T-cell (primary cell): ENCODE results near the gene MMEL1. TPM values are rescaled to one million over a fixed set of nuclear protein-coding genes. Genes with fewer than 3 reads are reported as not detected.
A peak's percentile ranks its signal among the peaks of the same experiment; 100 is the strongest.

Experiments
- ATAC-seq, 4 experiments: fragments of 200-7000 bp in 3 of 4; fragments of 150-1000 bp in 1 of 4; cut with Tn5 transposase; replicated peaks in 1 of 4; 1 replicate in 3 of 4; 2 replicates in 1 of 4; pipeline ENCODE4 v1.10.0; 2021; ENCODE audit warnings: moderate library complexity in 3 of 4, mild to moderate bottlenecking in 2 of 4, moderate number of reproducible peaks in 1 of 4
- CTCF ChIA-PET, 2 donors: fragments of 300-600 bp; sonication (Branson Sonifier 250); formaldehyde crosslinking; loops; one replicate each; lab custom pipeline; 2022; ENCODE audit warnings: antibody characterized with exemption in 2 of 2; lab: Charles Lee
- POLR2A ChIA-PET, 2 donors: fragments of 300-600 bp; sonication (Branson Sonifier 250); formaldehyde crosslinking; loops; one replicate each; lab custom pipeline; 2022; ENCODE audit warnings: antibody characterized with exemption in 2 of 2; lab: Charles Lee
- DNase-seq, 35 experiments: peaks; one replicate each; pipeline versions ENCODE4 v3.0.0 to v3.0.0-alpha.2; 2013 to 2023
- H3K27ac ChIP-seq: one replicate; pipeline ENCODE4 v1.5.1; 2013; ENCODE audit warnings: low read length
- H3K27me3 ChIP-seq, 2 experiments: replicated peaks in 1 of 2; 1 replicate in 1 of 2; 2 replicates in 1 of 2; pipeline versions ENCODE4 v1.6.1 to v1.7.0; 2013; ENCODE audit warnings: low read length in 1 of 2, mixed read lengths in 1 of 2; ENCODE audit not compliant: control insufficient read depth in 2 of 2, insufficient read depth in 2 of 2; ENCODE audit errors: extremely low read depth in 1 of 2
- H3K36me3 ChIP-seq, 2 donors: 1 replicate in 1 of 2; 2 replicates in 1 of 2; pipeline versions ENCODE4 v1.6.1 to v1.7.0; 2013; ENCODE audit warnings: low read length in 1 of 2; ENCODE audit not compliant: control insufficient read depth in 2 of 2, insufficient read depth in 1 of 2; ENCODE audit errors: extremely low read depth in 1 of 2
- H3K4me1 ChIP-seq, 2 experiments: 1 replicate in 1 of 2; 2 replicates in 1 of 2; pipeline versions ENCODE4 v1.6.1 to v1.7.0; 2013; ENCODE audit warnings: low read length in 2 of 2, mixed read lengths in 1 of 2; ENCODE audit not compliant: insufficient read depth in 2 of 2, control insufficient read depth in 1 of 2; ENCODE audit errors: extremely low read depth in 1 of 2
- H3K4me3 ChIP-seq, 2 donors: 1 replicate in 1 of 2; 2 replicates in 1 of 2; pipeline versions ENCODE4 v1.5.1 to v1.7.0; 2013; ENCODE audit warnings: mild to moderate bottlenecking in 2 of 2, low read length in 1 of 2, moderate library complexity in 1 of 2; ENCODE audit not compliant: control insufficient read depth in 1 of 2; ENCODE audit errors: extremely low read depth in 1 of 2
- H3K9me3 ChIP-seq: 2 replicates; pipeline ENCODE4 v1.7.0; 2013
- H3K27ac Mint-ChIP-seq, 2 donors: one replicate each; pipeline ENCODE4 v1.8.0; 2020 to 2021; ENCODE audit warnings: mild to moderate bottlenecking in 2 of 2, mixed read lengths in 2 of 2
- H3K27me3 Mint-ChIP-seq, 2 donors: one replicate each; pipeline ENCODE4 v1.8.0; 2021 to 2022; ENCODE audit warnings: mixed read lengths in 2 of 2
- H3K36me3 Mint-ChIP-seq: one replicate; pipeline ENCODE4 v1.8.0; 2021; ENCODE audit warnings: mixed read lengths
- H3K4me1 Mint-ChIP-seq, 3 donors: one replicate each; pipeline ENCODE4 v1.8.0; 2020 to 2022; ENCODE audit warnings: mixed read lengths in 3 of 3, mild to moderate bottlenecking in 1 of 3
- H3K4me3 Mint-ChIP-seq, 3 donors: one replicate each; pipeline ENCODE4 v1.8.0; 2020 to 2022; ENCODE audit warnings: mild to moderate bottlenecking in 3 of 3, mixed read lengths in 3 of 3, moderate library complexity in 3 of 3
- H3K9me3 Mint-ChIP-seq, 3 donors: one replicate each; pipeline ENCODE4 v1.8.0; 2020 to 2022; ENCODE audit warnings: mixed read lengths in 3 of 3
- WGBS: methylation state at CpG from one replicate; pipeline ENCODE4 v1.1.5; 2013; ENCODE audit warnings: missing lambda C conversion rate; ENCODE audit not compliant: insufficient coverage; 5-methylcytosine and 5-hydroxymethylcytosine counted together
- total RNA-seq, 35 experiments: library from RNA in 6 of 35; stranded (reverse) in 6 of 35; fragments of 120-200 nt in 1 of 35; gene quantifications; one replicate each; pipeline versions ENCODE4 v1.2.1 to v1.2.4 and lab custom pipeline; 2013 to 2026

The MMEL1 gene
- total RNA-seq, 5 donors from 2014 or later (not counting 1 experiment from before 2014, with no cell fraction given): 0.72 to 3.3 (median 1.0) TPM

- no peaks in the 10 kb centered on the region for H3K9me3 ChIP-seq
Observed at GRCh38 chr1:2594641-2595131, 38.1 kb downstream of the MMEL1 start.

GRCh38 chr1:2594001-2594640, 38.7 kb downstream of the MMEL1 start:
- H3K4me3 Mint-ChIP-seq: no peak overlapping the region
- H3K4me3 ChIP-seq: no peak overlapping the region
- peaks cover 0 to 8% (median 0%) of the 10 kb centered on the region in 3 donors for H3K4me1 Mint-ChIP-seq
- ChIA-PET CTCF (no interaction called here), POLR2A (no interaction called here)
- H3K27ac Mint-ChIP-seq: no peak overlapping the region
- ATAC-seq: no peak
- H3K27me3 Mint-ChIP-seq: peaks cover 0 to 5% of the 10 kb centered on the region in 2 donors
- H3K36me3 Mint-ChIP-seq: no peaks in the 10 kb centered on the region
- H3K36me3 ChIP-seq: peaks cover 0 to 5% of the 10 kb centered on the region in 2 donors
- H3K27ac ChIP-seq: no peak overlapping the region
- no peak for DNase-seq
- H3K27me3 ChIP-seq: peaks cover 0 to 41% of the 10 kb centered on the region in 2 experiments
- no peaks in the 10 kb centered on the region for H3K9me3 ChIP-seq
- WGBS: 78% methylated on average over 16 of the region's 20 CpGs
- H3K9me3 Mint-ChIP-seq: peaks cover 0 to 5% (median 0%) of the 10 kb centered on the region in 3 donors
- peaks cover 0 to 14% of the 10 kb centered on the region in 2 experiments for H3K4me1 ChIP-seq

More at GRCh38 chr1:2594641-2595131, 38.1 kb downstream of the MMEL1 start:
- H3K36me3 Mint-ChIP-seq: no peaks in the 10 kb centered on the region
- H3K27ac ChIP-seq: no peak overlapping the region
- ChIA-PET POLR2A (no interaction called here), CTCF (no interaction called here)
- peaks cover 0 to 5% of the 10 kb centered on the region in 2 donors for H3K27me3 Mint-ChIP-seq
- H3K4me1 ChIP-seq: peaks cover 0 to 14% of the 10 kb centered on the region in 2 experiments
- DNase-seq: no peak
- ATAC-seq: no peak
- H3K36me3 ChIP-seq: no peaks in the 10 kb centered on the region
- H3K4me1 Mint-ChIP-seq: peaks cover 0 to 8% (median 0%) of the 10 kb centered on the region in 3 donors
- peaks cover 0 to 5% (median 0%) of the 10 kb centered on the region in 3 donors for H3K9me3 Mint-ChIP-seq
- H3K27me3 ChIP-seq: peaks cover 0 to 41% of the 10 kb centered on the region in 2 experiments
- no peak overlapping the region for H3K4me3 ChIP-seq
- WGBS: 80% methylated on average over 9 of the region's 17 CpGs
- H3K27ac Mint-ChIP-seq: no peak overlapping the region
- no peak overlapping the region for H3K4me3 Mint-ChIP-seq

- Mint-ChIP-seq H3K27ac (no peak overlapping the region), H3K27me3 (peaks cover 0 to 5% of the 10 kb centered on the region in 2 donors), H3K4me1 (peaks cover 0 to 12% (median 1%) of the 10 kb centered on the region in 3 donors), H3K9me3 (peaks cover 0 to under 1% (median 0%) of the 10 kb centered on the region in 3 donors), H3K36me3 (no peaks in the 10 kb centered on the region), H3K4me3 (no peak overlapping the region)
- peaks cover 0 to 18% of the 10 kb centered on the region in 2 experiments for H3K4me1 ChIP-seq
- no peaks in the 10 kb centered on the region for H3K9me3 ChIP-seq
- ChIA-PET POLR2A (no interaction called here), CTCF (no interaction called here)
- H3K27ac ChIP-seq: no peak overlapping the region
- 71% methylated on average over 14 of the region's 26 CpGs for WGBS
- ATAC-seq (no peak), DNase-seq (no peak)
- no peak overlapping the region for H3K4me3 ChIP-seq
- H3K36me3 ChIP-seq: peaks cover 0 to 6% of the 10 kb centered on the region in 2 donors
- H3K27me3 ChIP-seq: peaks cover 0 to 41% of the 10 kb centered on the region in 2 experiments
Observed at GRCh38 chr1:2593251-2593878, 39.5 kb downstream of the MMEL1 start.

DNA sequence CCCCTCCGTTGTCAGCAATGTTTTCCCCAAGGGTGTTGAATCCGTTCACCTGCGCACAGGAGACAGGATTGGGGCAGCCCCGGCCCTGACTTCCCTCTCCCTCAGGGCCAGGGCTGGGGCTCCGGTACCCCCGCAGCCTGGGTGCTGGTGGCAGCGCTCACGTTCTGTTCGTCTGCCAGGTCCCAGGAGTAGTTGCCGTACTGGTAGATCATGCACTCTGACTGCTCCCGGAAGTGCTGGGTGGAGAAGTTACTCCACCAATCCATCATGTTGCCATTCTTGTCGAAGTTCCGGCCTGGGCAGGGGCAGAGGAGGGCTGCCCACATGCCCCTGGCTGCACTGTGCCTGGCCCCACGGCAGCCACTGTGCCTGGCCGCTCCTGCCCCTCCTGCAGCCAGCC, 40.1 kb downstream of the MMEL1 start:
- WGBS: 68% methylated on average over 14 of the region's 15 CpGs
- Mint-ChIP-seq H3K27ac (no peak overlapping the region), H3K27me3 (peaks cover 0 to 2% of the 10 kb centered on the region in 2 donors), H3K4me3 (peak overlapping the region in 1 of 3 donors; percentile 51), H3K4me1 (peaks cover 0 to 15% (median 2%) of the 10 kb centered on the region in 3 donors), H3K9me3 (no peaks in the 10 kb centered on the region), H3K36me3 (no peaks in the 10 kb centered on the region)
- Histone ChIP-seq H3K27me3 (peaks cover 0 to 37% of the 10 kb centered on the region in 2 experiments), H3K4me1 (peaks cover 0 to 25% of the 10 kb centered on the region in 2 experiments), H3K27ac (no peak overlapping the region), H3K9me3 (no peaks in the 10 kb centered on the region), H3K36me3 (peaks cover 0 to 6% of the 10 kb centered on the region in 2 donors), H3K4me3 (peak overlapping the region in 1 of 2 donors; percentile 24)
- CTCF ChIA-PET: no interaction called here
- DNase-seq (peak in 4 of 35 experiments; percentile 9 to 36 (median 20)), ATAC-seq (peak in 2 of 4 experiments; percentile 40 to 56)
- POLR2A ChIA-PET: no interaction called here

DNA sequence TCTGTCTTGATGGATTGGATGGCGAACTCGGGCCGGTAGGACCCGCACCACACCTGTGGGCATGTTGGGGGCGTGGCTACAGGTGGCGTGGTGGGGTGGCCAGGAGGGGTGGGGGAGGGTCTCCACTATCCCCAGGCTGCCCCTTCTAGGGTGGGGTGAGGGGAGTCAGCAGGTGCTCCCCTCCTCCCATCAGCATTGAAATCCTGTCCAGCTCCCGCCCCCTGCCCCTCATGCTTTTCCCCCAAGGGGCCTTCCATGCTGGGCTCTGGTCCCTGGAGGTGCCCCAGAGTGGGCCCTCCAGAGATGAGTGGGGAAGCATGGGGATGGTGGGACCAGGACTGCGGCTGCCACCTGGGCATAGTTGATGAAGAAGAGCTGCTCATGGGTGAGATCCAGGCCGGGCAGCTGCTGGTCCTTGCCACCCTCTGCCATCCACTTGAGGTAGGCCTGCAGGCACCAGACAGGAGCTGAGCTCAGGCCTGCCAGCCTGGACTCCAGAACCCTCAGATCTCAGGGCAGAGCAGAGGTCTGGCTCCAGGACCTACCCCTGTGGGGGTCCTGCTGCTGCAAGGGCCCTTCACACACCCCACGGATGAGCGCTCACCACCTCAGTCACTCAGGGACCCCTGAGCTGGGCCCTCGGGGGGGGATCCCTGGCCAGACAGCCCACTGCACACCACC, 41.1 kb downstream of the MMEL1 start:
- no peak overlapping the region for H3K27ac Mint-ChIP-seq
- 89% methylated on average over 3 of the region's 12 CpGs for WGBS
- peaks cover 0 to 18% (median 6%) of the 10 kb centered on the region in 3 donors for H3K4me1 Mint-ChIP-seq

GRCh38 chr1:2591233-2591580, 41.6 kb downstream of the MMEL1 start:
- Mint-ChIP-seq H3K27ac (no peak overlapping the region), H3K9me3 (no peaks in the 10 kb centered on the region), H3K36me3 (no peaks in the 10 kb centered on the region), H3K27me3 (peaks cover 0 to 1% of the 10 kb centered on the region in 2 donors), H3K4me3 (no peak overlapping the region), H3K4me1 (peaks cover 0 to 18% (median 6%) of the 10 kb centered on the region in 3 donors)
- Histone ChIP-seq H3K4me1 (peaks cover 0 to 32% of the 10 kb centered on the region in 2 experiments), H3K27me3 (peaks cover 0 to 27% of the 10 kb centered on the region in 2 experiments), H3K27ac (no peak overlapping the region), H3K36me3 (peaks cover 0 to 6% of the 10 kb centered on the region in 2 donors), H3K4me3 (no peak overlapping the region), H3K9me3 (no peaks in the 10 kb centered on the region)
- WGBS: 87% methylated on average over 3 of the region's 5 CpGs
- ATAC-seq (no peak), DNase-seq (peak in 1 of 35 experiments; percentile 22)
- CTCF ChIA-PET: no interaction called here
- POLR2A ChIA-PET: no interaction called here

More for the DNA sequence above, 41.1 kb downstream of the MMEL1 start:
- peaks cover 0 to 30% of the 10 kb centered on the region in 2 experiments for H3K27me3 ChIP-seq
- ATAC-seq (no peak), DNase-seq (no peak)
- peaks cover 0 to 6% of the 10 kb centered on the region in 2 donors for H3K36me3 ChIP-seq
- CTCF ChIA-PET: no interaction called here
- no peaks in the 10 kb centered on the region for H3K36me3 Mint-ChIP-seq
- peaks cover 0 to 32% of the 10 kb centered on the region in 2 experiments for H3K4me1 ChIP-seq
- no peaks in the 10 kb centered on the region for H3K9me3 Mint-ChIP-seq
- H3K4me3 Mint-ChIP-seq: no peak overlapping the region
- POLR2A ChIA-PET: no interaction called here
- H3K9me3 ChIP-seq: no peaks in the 10 kb centered on the region
- H3K27me3 Mint-ChIP-seq: peaks cover 0 to 1% of the 10 kb centered on the region in 2 donors
- H3K4me3 ChIP-seq: no peak overlapping the region
- no peak overlapping the region for H3K27ac ChIP-seq
